Measurements from ENCODE around the gene ADGRG3.

Gene ADGRG3

GRCh38 chr16:57734308-57734924 is 66.3 kb downstream of the ADGRG3 start:
- DNase-seq (ENCODE audit: low spot score in 2 of 2) = no peak
- Mint-ChIP-seq H3K27me3 (no peaks in the 10 kb centered on the region), H3K4me3 (peak overlapping the region; percentile 92), H3K27ac (peak overlapping the region; percentile 86), H3K9me3 (peaks cover 6% of the 10 kb centered on the region), H3K4me1 (peaks cover 12% of the 10 kb centered on the region), H3K36me3 (peaks cover 3% of the 10 kb centered on the region)
- ATAC-seq (ENCODE audit: low read depth) = no peak

GRCh38 chr16:57734925-57735754 is 67.0 kb downstream of the ADGRG3 start:
- peak; percentile 91 to 95 for DNase-seq (ENCODE audit: low spot score in 2 of 2)

DNA sequence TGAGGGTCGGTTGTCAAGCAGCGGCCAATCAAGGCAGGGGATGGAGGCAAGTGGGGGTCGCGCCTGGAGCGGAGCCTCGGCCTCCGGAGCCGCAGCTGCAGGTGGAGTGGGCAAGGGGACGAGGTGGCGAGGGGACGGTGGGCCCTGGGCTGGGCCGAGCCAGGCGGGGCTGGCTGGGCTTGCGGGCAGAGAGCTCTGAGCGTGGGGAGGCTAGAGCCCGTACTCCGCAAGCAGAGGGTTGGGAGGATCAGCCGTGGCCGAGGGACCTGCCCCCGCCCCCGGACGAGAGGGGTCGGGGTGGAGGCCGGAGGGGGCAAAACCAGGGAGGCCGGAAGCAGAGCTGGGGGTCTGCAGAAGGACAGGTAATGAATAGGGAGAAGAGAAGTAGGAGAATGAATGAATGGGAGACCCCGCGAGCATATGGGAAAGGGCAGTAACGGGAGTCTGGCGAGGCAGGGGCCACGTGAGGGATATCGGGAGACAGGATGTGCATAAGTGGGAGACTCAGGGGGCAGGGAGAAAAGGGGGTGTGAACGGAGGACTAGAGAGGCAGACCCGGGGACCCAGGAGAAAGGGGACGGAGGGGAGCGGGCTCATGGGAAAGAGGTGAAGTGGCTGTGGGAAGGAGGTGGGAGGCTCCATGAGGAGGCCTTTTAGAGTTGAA is 67.8 kb downstream of the ADGRG3 start, which contains the start of gene KATNB1:
KATNB1 (plus strand) TSS at position 16 of the 664 bp plus-strand sequence. CDS start 1,474 bp downstream, outside the sequence.
- Mint-ChIP-seq H3K4me1 (peaks cover 12% of the 10 kb centered on the region), H3K36me3 (peaks cover 3% of the 10 kb centered on the region), H3K4me3 (peak within 1 kb of the TSS; percentile 92), H3K9me3 (peaks cover 2% of the 10 kb centered on the region), H3K27me3 (no peaks in the 10 kb centered on the region), H3K27ac (peak within 1 kb of the TSS; percentile 86)
- ATAC-seq (ENCODE audit: low read depth) (peak; percentile 18), DNase-seq (ENCODE audit: low spot score in 2 of 2) (no peak)

More at GRCh38 chr16:57734925-57735754, 67.0 kb downstream of the ADGRG3 start:
- Mint-ChIP-seq H3K9me3 (peaks cover 2% of the 10 kb centered on the region), H3K4me1 (peaks cover 12% of the 10 kb centered on the region), H3K36me3 (peaks cover 3% of the 10 kb centered on the region), H3K4me3 (peak overlapping the region; percentile 92), H3K27me3 (no peaks in the 10 kb centered on the region), H3K27ac (peak overlapping the region; percentile 86)
- ATAC-seq (ENCODE audit: low read depth) = peak; percentile 84

DNA sequence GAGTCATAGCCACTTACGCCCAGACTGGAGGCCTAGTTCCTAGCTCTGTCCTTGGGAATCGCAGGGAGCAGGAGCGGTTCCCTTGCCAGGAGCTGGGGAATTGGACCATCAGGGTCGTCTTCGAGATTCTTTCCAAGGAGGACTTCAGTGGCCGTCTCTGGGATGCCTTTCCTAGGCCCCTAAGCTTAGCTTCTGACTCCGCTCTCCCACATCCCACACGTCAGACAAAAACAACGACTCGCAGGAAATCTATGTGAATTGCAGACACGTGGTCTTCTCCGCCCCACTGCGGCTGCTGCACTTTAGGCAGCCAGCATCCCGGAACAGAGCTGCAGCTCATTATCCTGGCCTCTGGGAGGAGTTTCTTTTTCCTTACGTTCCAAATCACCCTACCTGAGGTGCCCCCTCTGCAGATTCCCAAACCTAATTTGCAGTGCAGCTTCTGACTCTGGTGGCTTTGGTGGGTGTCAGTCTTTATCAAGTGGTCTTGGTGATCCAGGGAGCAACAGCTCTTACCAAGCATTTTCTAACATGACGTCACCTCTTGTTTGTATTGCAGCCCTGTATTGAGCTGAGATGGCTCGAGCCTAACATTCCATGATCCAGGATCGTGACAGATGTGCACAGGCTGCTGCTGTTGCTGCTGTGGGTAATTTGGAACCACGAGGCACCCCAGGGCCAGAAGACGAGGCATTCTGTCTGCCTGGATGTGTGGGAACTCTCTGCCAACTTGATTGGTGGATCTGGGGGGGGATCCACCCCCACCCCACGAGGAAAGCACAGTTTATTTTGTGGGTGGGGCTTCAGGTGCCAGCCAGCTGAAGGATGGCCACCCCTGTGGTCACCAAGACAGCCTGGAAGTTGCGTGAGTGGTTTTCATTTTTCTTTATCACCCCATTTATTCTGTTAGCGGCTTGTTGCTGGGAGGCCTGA is 68.6 kb downstream of the ADGRG3 start:
- DNase-seq (ENCODE audit: low spot score in 2 of 2) (no peak), ATAC-seq (ENCODE audit: low read depth) (no peak)
- H3K4me3 Mint-ChIP-seq = peak overlapping the region; percentile 92
- peaks cover 3% of the 10 kb centered on the region for H3K36me3 Mint-ChIP-seq
- H3K27me3 Mint-ChIP-seq = no peaks in the 10 kb centered on the region
- peaks cover 12% of the 10 kb centered on the region for H3K4me1 Mint-ChIP-seq
- peaks cover 2% of the 10 kb centered on the region for H3K9me3 Mint-ChIP-seq
- H3K27ac Mint-ChIP-seq = peak overlapping the region; percentile 86

GRCh38 chr16:57738844-57739243 is 70.7 kb downstream of the ADGRG3 start:
- H3K4me1 Mint-ChIP-seq = peaks cover 12% of the 10 kb centered on the region
- no peak for DNase-seq (ENCODE audit: low spot score in 2 of 2)
- H3K27me3 Mint-ChIP-seq = no peaks in the 10 kb centered on the region
- H3K36me3 Mint-ChIP-seq = no peaks in the 10 kb centered on the region
- no peaks in the 10 kb centered on the region for H3K9me3 Mint-ChIP-seq
- H3K4me3 Mint-ChIP-seq = no peak overlapping the region
- no peak for ATAC-seq (ENCODE audit: low read depth)
- no peak overlapping the region for H3K27ac Mint-ChIP-seq

Data from memory B cell (primary cell).